Measurements from ENCODE around the gene SF3A2. TPM values are rescaled to one million over a fixed set of nuclear protein-coding genes. Genes with fewer than 3 reads are reported as not detected.
A peak's percentile ranks its signal among the peaks of the same experiment; 100 is the strongest.

The SF3A2 gene, protein sequence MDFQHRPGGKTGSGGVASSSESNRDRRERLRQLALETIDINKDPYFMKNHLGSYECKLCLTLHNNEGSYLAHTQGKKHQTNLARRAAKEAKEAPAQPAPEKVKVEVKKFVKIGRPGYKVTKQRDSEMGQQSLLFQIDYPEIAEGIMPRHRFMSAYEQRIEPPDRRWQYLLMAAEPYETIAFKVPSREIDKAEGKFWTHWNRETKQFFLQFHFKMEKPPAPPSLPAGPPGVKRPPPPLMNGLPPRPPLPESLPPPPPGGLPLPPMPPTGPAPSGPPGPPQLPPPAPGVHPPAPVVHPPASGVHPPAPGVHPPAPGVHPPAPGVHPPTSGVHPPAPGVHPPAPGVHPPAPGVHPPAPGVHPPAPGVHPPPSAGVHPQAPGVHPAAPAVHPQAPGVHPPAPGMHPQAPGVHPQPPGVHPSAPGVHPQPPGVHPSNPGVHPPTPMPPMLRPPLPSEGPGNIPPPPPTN
- total RNA-seq, result 100 to 1,000 TPM; 146 to 192 TPM

DNA sequence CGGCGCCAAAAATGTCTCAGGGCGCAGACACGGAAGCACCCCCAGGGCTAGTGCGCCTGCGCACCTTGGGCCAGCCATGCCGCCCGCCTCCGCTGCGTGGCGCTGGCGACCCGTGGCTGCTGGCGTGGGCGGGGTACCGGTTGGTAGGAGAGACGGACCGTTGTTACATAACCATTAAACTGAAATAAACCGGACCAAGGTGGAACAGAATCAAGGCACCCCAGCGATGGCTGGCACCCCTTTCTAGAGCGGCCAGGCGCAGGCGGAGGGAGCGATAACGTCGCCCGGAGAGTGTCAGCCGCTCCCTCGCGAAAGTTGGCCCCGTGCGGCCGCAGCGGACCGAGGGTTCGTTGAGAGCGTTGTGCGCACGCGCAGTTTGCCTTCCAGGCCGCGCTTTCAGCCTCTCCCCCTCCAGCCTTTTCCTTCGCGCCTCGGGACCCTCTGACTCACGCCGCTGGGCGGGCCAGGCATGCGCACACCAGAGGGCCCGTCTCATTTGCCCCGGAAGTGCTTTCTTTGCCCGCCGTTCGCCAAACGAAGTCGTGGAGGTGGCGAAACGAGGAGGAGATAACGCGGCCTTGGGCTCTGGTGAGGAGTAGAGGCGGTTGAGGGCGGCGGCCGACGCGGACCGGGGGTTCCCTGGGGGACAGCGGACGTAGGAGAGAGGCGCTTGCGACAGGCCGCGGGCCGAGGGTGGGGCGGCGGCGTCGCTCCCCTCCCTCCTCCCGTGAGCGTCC lies at the start of gene SF3A2, which contains the start of gene PLEKHJ1:
SF3A2 (plus strand) TSS at position 511 of the 737 bp plus-strand sequence. CDS start 6,595 bp downstream, outside the sequence.
PLEKHJ1 (minus strand) TSS at position 16 of the 737 bp plus-strand sequence. CDS start 81 bp downstream, outside the sequence.
- H3K36me3 Mint-ChIP-seq (ENCODE audit: low read depth), result peaks cover 62% of the 10 kb centered on the region
- H3K27me3 Mint-ChIP-seq, result no peaks in the 10 kb centered on the region
- H3K9me3 Mint-ChIP-seq (ENCODE audit: low read depth), result no peaks in the 10 kb centered on the region
- peaks cover 52% of the 10 kb centered on the region for H3K4me1 Mint-ChIP-seq
- ChIA-PET POLR2A (interaction anchor here (0.9 to 1.7 kb wide), 3 partner anchors 13 to 36 kb away, joined by 3 to 4 read pairs (median 4); no protein-coding TSS in a partner anchor), CTCF (interaction anchor here (0.6 to 4.5 kb wide), 5 partner anchors 18 to 156 kb away, joined by 3 to 52 read pairs (median 6); no protein-coding TSS in a partner anchor)
- ATAC-seq (peak; percentile 87), DNase-seq (peak; percentile 99)
- intact Hi-C loops (cut with DNase I, micrococcal nuclease), result loop anchor here (1.0 to 10.0 kb wide), 24 partner anchors 22 to 949 kb away; partner anchors contain the start of genes AP3D1 (in 2 of the 2), ADAT3 (in 1 of the 2), CSNK1G2 (in 1 of the 2) and DAZAP1 (in 1 of the 2)
- H3K27ac Mint-ChIP-seq, result peak within 1 kb of the TSS; percentile 97
- H3K4me3 Mint-ChIP-seq, result peak within 1 kb of the TSS; percentile 94

DNA sequence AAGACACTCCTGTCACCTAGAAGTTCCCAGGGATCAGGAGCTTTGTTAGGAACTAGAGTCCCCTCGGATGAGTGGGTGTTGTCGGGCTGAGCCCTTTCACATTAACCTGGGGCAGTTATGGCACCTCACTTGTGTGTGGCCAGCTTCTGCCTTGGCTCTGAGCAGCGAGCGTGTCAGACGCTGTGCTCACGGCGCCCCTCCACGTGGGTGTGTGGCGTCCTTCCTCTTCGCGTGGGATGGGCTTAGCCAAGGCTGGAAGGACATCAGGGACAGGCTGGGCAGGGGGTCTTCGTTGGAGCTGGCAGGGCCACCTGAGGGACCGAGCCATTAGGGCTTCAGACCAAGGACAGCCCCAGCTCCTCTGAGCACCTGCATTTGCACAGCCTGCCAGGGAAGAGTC lies 49.5 kb upstream of the SF3A2 start:
- H3K27ac Mint-ChIP-seq, result no peak overlapping the region
- ATAC-seq (no peak), DNase-seq (no peak)
- H3K4me1 Mint-ChIP-seq, result no peaks in the 10 kb centered on the region
- intact Hi-C loops (cut with DNase I, micrococcal nuclease), result no loop called here
- peaks cover 24% of the 10 kb centered on the region for H3K36me3 Mint-ChIP-seq (ENCODE audit: low read depth)
- H3K27me3 Mint-ChIP-seq, result no peaks in the 10 kb centered on the region
- ChIA-PET POLR2A (interaction anchor here (0.7 kb wide), 1 partner anchor 434 kb away, joined by 3 read pairs; no protein-coding TSS in a partner anchor), CTCF (interaction anchor here (0.8 kb wide), 1 partner anchor 16 kb away, joined by 3 read pairs; no protein-coding TSS in a partner anchor)
- no peak overlapping the region for H3K4me3 Mint-ChIP-seq
- no peaks in the 10 kb centered on the region for H3K9me3 Mint-ChIP-seq (ENCODE audit: low read depth)

DNA sequence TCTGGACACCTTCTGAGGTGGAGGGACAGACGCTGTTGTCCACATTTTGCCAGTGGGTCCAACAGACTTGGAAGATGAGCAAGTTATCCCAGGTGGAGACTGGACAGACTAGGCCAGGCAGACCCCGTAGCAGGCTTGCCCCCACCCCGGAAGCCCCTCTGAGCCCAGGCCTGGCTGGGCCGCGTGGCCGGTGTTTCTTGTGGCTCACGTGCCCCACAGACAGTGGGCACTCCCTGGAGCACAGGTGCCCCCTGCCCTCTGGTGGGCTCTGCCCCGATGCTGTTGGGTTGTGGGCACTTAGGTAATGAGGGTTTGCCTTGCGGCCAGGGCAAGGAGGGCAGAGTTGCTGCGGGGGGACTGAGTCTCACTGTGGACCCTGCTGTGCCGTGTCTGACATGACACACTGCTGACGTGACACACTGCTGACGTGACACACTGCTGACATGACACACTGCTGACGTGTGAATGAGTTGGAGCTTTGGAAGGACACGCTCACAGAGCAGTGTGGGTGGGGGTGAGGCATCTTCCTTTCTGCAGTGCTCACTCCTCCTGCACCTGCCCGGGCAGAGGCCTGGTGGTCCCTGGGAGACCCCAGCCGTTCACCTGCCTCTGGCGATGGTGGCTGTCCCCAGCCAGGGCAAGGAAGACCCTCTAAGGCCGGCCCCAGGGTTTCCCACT lies 47.8 kb upstream of the SF3A2 start:
- H3K4me1 Mint-ChIP-seq, result no peaks in the 10 kb centered on the region
- POLR2A ChIA-PET, result no interaction called here
- ATAC-seq (peak; percentile 81), DNase-seq (peak; percentile 59)
- peaks cover 28% of the 10 kb centered on the region for H3K36me3 Mint-ChIP-seq (ENCODE audit: low read depth)
- no peak overlapping the region for H3K27ac Mint-ChIP-seq
- H3K27me3 Mint-ChIP-seq, result no peaks in the 10 kb centered on the region
- no peak overlapping the region for H3K4me3 Mint-ChIP-seq
- intact Hi-C loops (cut with DNase I, micrococcal nuclease), result no loop called here
- CTCF ChIA-PET, result no interaction called here
- H3K9me3 Mint-ChIP-seq (ENCODE audit: low read depth), result no peaks in the 10 kb centered on the region

DNA sequence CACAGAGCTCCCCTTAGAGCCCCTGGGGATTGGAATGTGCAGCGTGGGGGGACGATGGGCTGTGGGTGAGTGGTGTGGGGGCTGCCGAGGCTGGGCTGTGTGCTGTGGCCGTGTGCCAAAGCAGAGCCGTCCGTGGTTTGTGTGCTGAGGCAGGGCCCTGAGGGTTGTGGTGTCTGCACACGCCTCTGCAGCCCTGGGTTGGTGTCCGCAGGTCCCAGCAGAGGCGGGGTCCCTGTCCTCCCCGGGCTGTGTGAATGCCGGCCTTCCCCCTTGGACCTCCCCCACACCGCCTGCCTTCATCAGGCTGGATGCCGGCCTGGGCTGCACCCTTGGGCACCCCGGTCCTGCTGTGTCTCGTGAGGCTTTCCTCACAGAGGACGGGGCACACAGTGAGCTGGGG lies 46.7 kb upstream of the SF3A2 start:
- H3K4me1 Mint-ChIP-seq, result no peaks in the 10 kb centered on the region
- H3K27me3 Mint-ChIP-seq, result no peaks in the 10 kb centered on the region
- intact Hi-C loops (cut with DNase I, micrococcal nuclease), result no loop called here
- POLR2A ChIA-PET, result interaction anchor here (0.6 kb wide), 1 partner anchor 41 kb away, joined by 3 read pairs; no protein-coding TSS in a partner anchor
- H3K4me3 Mint-ChIP-seq, result no peak overlapping the region
- DNase-seq, result no peak
- no peaks in the 10 kb centered on the region for H3K9me3 Mint-ChIP-seq (ENCODE audit: low read depth)
- no peak overlapping the region for H3K27ac Mint-ChIP-seq
- CTCF ChIA-PET, result no interaction called here
- H3K36me3 Mint-ChIP-seq (ENCODE audit: low read depth), result peaks cover 24% of the 10 kb centered on the region
- ATAC-seq, result no peak

DNA sequence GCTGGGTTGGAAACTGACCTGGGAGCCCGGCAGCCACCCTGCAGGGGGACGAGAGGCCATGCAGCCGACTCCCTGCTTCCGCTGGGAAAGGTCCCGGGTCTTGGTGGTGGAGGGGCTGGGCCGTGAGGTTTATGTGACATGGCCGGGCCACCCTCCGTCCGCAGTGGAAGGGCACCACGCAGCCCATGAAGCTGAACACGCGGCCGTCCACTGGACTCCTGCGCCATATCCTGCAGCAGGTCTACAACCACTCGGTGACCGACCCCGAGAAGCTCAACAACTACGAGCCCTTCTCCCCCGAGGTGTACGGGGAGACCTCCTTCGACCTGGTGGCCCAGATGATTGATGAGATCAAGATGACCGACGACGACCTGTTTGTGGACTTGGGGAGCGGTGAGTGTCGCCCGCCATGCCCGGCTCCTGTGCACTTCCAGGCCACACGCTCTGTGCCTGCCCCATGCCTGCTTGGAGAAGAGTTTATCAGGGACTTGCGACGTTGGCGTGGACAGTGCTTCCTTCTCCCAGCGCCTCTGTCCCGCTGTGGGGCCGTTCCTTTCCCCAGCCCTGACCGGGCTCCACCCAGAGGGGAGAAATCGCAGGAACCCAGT lies 45.7 kb upstream of the SF3A2 start:
- Mint-ChIP-seq H3K9me3 (ENCODE audit: low read depth) (no peaks in the 10 kb centered on the region), H3K27ac (peak overlapping the region; percentile 55), H3K4me1 (no peaks in the 10 kb centered on the region), H3K27me3 (no peaks in the 10 kb centered on the region), H3K36me3 (ENCODE audit: low read depth) (peaks cover 19% of the 10 kb centered on the region), H3K4me3 (no peak overlapping the region)
- POLR2A ChIA-PET, result no interaction called here
- DNase-seq (no peak), ATAC-seq (no peak)
- CTCF ChIA-PET, result interaction anchor here (0.6 kb wide), 1 partner anchor 38 kb away, joined by 3 read pairs; no protein-coding TSS in a partner anchor
- intact Hi-C loops (cut with DNase I, micrococcal nuclease), result no loop called here

DNA sequence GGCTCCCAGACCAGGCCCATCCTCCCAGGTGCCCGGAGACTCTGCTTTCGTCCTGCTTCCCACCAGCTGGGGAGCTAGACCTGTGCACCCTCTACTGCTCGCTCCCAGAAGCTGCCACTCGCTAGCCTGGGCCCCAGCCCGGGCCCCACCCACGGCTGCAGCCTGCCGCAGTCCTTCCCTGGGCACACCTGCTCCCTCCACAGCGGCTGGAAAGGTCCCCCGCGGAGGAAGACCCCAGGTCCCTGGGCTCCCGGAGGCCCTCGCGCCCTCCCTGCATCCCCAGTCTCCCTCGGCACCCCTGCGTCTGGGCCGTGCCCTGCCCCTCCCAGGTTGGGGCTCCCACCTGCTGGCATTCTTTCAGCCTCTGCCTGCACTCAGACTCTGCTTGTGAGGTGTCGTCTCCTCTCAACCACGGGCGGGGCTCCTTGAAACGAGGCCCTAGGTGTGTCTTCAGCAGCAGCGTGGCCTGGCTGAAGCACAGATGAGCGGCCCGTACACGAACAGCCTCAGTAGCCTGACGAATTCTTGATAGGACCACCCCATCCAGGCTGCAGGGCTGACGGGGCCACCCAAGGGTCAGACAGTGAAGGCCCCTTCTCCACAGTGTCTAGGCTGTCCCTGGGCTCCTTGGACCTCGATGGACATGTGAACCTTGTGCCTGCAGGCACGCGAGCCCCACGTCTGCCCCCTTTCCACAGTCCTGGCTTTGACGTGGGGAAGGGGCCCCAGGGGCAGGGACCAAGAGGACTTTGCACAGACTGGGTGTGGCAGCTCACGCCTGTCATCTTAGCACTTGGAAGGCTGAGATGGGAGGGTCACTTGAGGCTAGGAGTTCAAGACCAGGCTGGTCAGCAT lies 44.9 kb upstream of the SF3A2 start:
- H3K4me3 Mint-ChIP-seq, result no peak overlapping the region
- POLR2A ChIA-PET, result no interaction called here
- DNase-seq (no peak), ATAC-seq (no peak)
- H3K9me3 Mint-ChIP-seq (ENCODE audit: low read depth), result no peaks in the 10 kb centered on the region
- H3K4me1 Mint-ChIP-seq, result no peaks in the 10 kb centered on the region
- no peaks in the 10 kb centered on the region for H3K27me3 Mint-ChIP-seq
- CTCF ChIA-PET, result interaction anchor here (0.6 kb wide), 1 partner anchor 38 kb away, joined by 3 read pairs; no protein-coding TSS in a partner anchor
- no peak overlapping the region for H3K27ac Mint-ChIP-seq
- peaks cover 24% of the 10 kb centered on the region for H3K36me3 Mint-ChIP-seq (ENCODE audit: low read depth)
- intact Hi-C loops (cut with DNase I, micrococcal nuclease), result no loop called here

DNA sequence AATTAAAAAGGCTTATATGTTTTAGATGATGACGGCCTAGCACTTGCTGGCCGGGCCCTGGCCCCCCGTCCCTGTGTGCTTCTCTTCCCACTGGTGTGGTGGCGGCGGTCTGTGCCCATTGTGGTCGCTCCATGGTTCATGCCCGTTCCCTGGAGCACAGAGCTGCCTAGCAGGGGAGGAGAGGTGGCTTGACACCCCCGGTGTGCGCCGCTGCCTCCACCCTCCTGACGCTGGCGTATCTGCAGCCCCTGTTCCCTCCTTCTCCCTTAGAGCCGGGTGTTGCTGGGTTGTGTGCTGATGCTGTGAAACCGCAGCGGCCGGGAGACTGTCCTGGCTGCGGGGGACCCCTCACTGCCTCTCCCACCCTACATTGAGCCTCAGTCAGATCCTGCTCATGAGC lies 43.8 kb upstream of the SF3A2 start:
- DNase-seq, result no peak
- H3K27ac Mint-ChIP-seq, result no peak overlapping the region
- ChIA-PET CTCF (no interaction called here), POLR2A (no interaction called here)
- ATAC-seq, result no peak
- no peak overlapping the region for H3K4me3 Mint-ChIP-seq
- no peaks in the 10 kb centered on the region for H3K9me3 Mint-ChIP-seq (ENCODE audit: low read depth)
- peaks cover 19% of the 10 kb centered on the region for H3K36me3 Mint-ChIP-seq (ENCODE audit: low read depth)
- H3K4me1 Mint-ChIP-seq, result no peaks in the 10 kb centered on the region
- no peaks in the 10 kb centered on the region for H3K27me3 Mint-ChIP-seq
- intact Hi-C loops (cut with DNase I, micrococcal nuclease), result no loop called here

DNA sequence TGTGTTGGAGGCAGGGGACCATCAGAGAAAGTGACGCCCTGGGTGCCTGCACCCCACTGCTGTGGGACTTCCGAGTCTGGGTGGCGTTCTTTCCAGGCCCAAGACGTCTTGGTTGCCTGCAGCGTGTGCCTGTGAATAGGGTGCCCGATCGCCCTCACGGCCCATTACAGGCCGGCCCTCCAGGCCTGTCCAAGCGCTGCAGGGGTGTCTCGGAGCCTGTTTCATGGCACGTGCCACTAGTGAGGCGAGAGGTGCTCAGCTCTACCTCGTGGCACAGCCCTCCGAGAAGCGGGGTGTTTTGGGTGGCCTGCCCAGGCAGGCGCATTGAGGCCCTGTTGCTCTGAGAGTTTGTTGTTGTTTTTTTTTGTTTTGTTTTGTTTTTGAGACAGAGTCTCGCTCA lies 42.8 kb upstream of the SF3A2 start:
- Mint-ChIP-seq H3K36me3 (ENCODE audit: low read depth) (peaks cover 19% of the 10 kb centered on the region), H3K4me3 (no peak overlapping the region), H3K27ac (no peak overlapping the region), H3K27me3 (no peaks in the 10 kb centered on the region), H3K9me3 (ENCODE audit: low read depth) (no peaks in the 10 kb centered on the region), H3K4me1 (no peaks in the 10 kb centered on the region)
- DNase-seq (no peak), ATAC-seq (no peak)
- intact Hi-C loops (cut with DNase I, micrococcal nuclease), result no loop called here
- POLR2A ChIA-PET, result no interaction called here
- CTCF ChIA-PET, result no interaction called here

DNA sequence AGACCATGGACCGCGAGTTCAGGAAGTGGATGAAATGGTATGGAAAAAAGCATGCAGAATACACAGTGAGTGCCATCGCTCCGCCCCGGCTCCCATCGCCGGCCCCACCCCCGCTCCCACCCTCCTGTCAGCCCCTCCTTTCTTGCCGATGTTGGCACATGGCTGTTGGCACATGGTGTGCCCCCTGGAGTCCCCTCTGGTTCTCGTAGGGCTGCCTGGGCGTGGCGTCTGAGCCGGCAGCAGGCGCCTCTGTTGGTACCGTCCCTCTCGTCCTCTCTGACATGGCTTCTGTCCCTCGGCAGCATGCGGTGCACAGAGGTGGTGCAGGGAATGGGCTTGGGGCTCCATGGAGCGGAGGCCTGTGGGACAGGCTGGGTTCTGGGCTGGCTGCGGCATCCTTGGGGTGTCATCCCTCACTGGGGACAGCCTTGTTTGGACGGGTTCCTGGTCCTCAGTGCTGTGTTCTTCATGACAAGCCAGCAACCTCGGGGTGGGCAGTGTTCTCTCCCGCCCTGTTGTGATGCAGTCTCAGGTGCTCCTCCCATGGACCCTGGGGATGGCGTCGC lies 42.0 kb upstream of the SF3A2 start:
- ChIA-PET CTCF (no interaction called here), POLR2A (no interaction called here)
- intact Hi-C loops (cut with DNase I, micrococcal nuclease), result no loop called here
- Mint-ChIP-seq H3K36me3 (ENCODE audit: low read depth) (peaks cover 19% of the 10 kb centered on the region), H3K4me1 (no peaks in the 10 kb centered on the region), H3K27ac (no peak overlapping the region), H3K4me3 (no peak overlapping the region), H3K9me3 (ENCODE audit: low read depth) (no peaks in the 10 kb centered on the region), H3K27me3 (no peaks in the 10 kb centered on the region)
- no peak for ATAC-seq
- no peak for DNase-seq

DNA sequence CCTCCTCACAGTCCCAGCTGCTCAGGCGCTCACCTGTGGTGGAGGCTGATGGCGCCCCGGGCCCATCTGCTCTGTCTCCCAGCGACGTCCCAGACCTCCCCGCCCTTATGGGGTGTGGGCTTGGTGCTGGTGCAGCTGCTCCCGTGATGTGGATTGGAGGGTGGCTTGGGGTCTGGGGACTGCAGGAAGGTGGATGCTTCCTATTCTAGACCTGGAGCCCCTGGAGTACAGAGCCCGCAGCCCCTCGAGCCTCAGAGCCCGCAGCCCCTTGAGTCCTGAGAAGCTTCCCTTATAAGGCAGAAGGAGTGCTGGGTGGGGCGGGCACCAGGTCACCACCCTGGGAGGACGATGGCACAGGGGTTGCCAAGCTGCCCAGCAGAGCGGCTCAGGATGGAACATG lies 41.3 kb upstream of the SF3A2 start:
- Mint-ChIP-seq H3K27me3 (no peaks in the 10 kb centered on the region), H3K9me3 (ENCODE audit: low read depth) (no peaks in the 10 kb centered on the region), H3K4me1 (no peaks in the 10 kb centered on the region), H3K36me3 (ENCODE audit: low read depth) (peaks cover 19% of the 10 kb centered on the region), H3K27ac (no peak overlapping the region), H3K4me3 (no peak overlapping the region)
- POLR2A ChIA-PET, result no interaction called here
- intact Hi-C loops (cut with DNase I, micrococcal nuclease), result no loop called here
- DNase-seq, result no peak
- CTCF ChIA-PET, result interaction anchor here (0.7 kb wide), 1 partner anchor 20 kb away, joined by 3 read pairs; no protein-coding TSS in a partner anchor
- no peak for ATAC-seq
